DMS53 treated with DMSO at 0.1 percent for 48 hours (cell line): ENCODE measurements around the gene AAMP.
A peak's percentile ranks its signal among the peaks of the same experiment; 100 is the strongest.
"Not testable (repeated sequence)": the region's sequence is repeated elsewhere in the genome, so short reads cannot be mapped to it uniquely, and the experiment has no call there.

Source experiments
- DNase-seq: peaks from one replicate; lab custom pipeline; 2025; ENCODE audit not compliant: unreplicated experiment; lab: John Stamatoyannopoulos, UW

The AAMP gene

GRCh38 chr2:218275371-218276072 is 5.6 kb upstream of the AAMP start:
- no peak for DNase-seq

- DNase-seq = no peak
Measured at GRCh38 chr2:218274586-218274985, 4.6 kb upstream of the AAMP start.

- no peak for DNase-seq
Measured at GRCh38 chr2:218273908-218274249, 3.9 kb upstream of the AAMP start.

GRCh38 chr2:218273214-218273907 is 3.4 kb upstream of the AAMP start:
- not testable (repeated sequence) for DNase-seq

GRCh38 chr2:218272531-218273212 is 2.7 kb upstream of the AAMP start:
- peak; percentile 30 for DNase-seq

GRCh38 chr2:218271865-218272530 is 2.1 kb upstream of the AAMP start:
- DNase-seq = no peak

- no peak for DNase-seq
Measured at GRCh38 chr2:218271487-218271797, 1.5 kb upstream of the AAMP start.

- DNase-seq = no peak
Measured at GRCh38 chr2:218270721-218271486, 967 bp upstream of the AAMP start.

- DNase-seq = no peak
Measured at GRCh38 chr2:218267259-218267658, 2.7 kb downstream of the AAMP start.

- no peak for DNase-seq
Measured at GRCh38 chr2:218266316-218266979, 3.5 kb downstream of the AAMP start.

- no peak for DNase-seq
Measured at GRCh38 chr2:218265626-218266025, 4.3 kb downstream of the AAMP start.

GRCh38 chr2:218264773-218265561 is 5.0 kb downstream of the AAMP start:
- no peak for DNase-seq

- no peak for DNase-seq
Measured at GRCh38 chr2:218263817-218264641, 5.9 kb downstream of the AAMP start.

GRCh38 chr2:218262631-218263586 is 7.0 kb downstream of the AAMP start:
- DNase-seq = no peak

- DNase-seq = no peak
Measured at GRCh38 chr2:218262237-218262600, 7.7 kb downstream of the AAMP start.

GRCh38 chr2:218261423-218262236 is 8.3 kb downstream of the AAMP start:
- DNase-seq = peak; percentile 11
